Thymus (tissue), 11 donors: Measurements from ENCODE around the gene AMH. TPM values are rescaled to one million over a fixed set of nuclear protein-coding genes. Genes with fewer than 3 reads are reported as not detected.

Source experiments
- DNase-seq, 9 donors: peaks; one replicate each; pipeline ENCODE4 v3.0.0-alpha.2; 2013; ENCODE audit warnings: low spot score in 9 of 9, low read depth in 6 of 9, missing footprints in 1 of 9
- H3K27ac ChIP-seq, 2 donors: one replicate each; pipeline ENCODE4 v1.5.1; 2013; ENCODE audit warnings: control low read depth in 1 of 2, low read depth in 1 of 2, low read length in 1 of 2, mild to moderate bottlenecking in 1 of 2, moderate library complexity in 1 of 2
- H3K27me3 ChIP-seq, 2 donors: one replicate each; pipeline ENCODE4 v1.5.1; 2013; ENCODE audit warnings: low read length in 1 of 2; ENCODE audit not compliant: control insufficient read depth in 2 of 2, insufficient read depth in 1 of 2
- H3K36me3 ChIP-seq, 2 donors: one replicate each; pipeline ENCODE4 v1.5.1; 2013; ENCODE audit warnings: low read length in 1 of 2, mild to moderate bottlenecking in 1 of 2, moderate library complexity in 1 of 2; ENCODE audit not compliant: control insufficient read depth in 2 of 2, insufficient read depth in 2 of 2
- H3K4me1 ChIP-seq, 2 donors: one replicate each; pipeline ENCODE4 v1.5.1; 2013; ENCODE audit warnings: low read length in 2 of 2; ENCODE audit not compliant: control insufficient read depth in 2 of 2, insufficient read depth in 2 of 2
- H3K4me3 ChIP-seq, 2 donors: one replicate each; pipeline ENCODE4 v1.5.1; 2013; ENCODE audit warnings: low read length in 2 of 2, control low read depth in 1 of 2, mild to moderate bottlenecking in 1 of 2
- H3K9me3 ChIP-seq, 2 donors: one replicate each; pipeline ENCODE4 v1.5.1; 2013; ENCODE audit warnings: low read length in 1 of 2, mild to moderate bottlenecking in 1 of 2; ENCODE audit not compliant: control insufficient read depth in 2 of 2, insufficient read depth in 1 of 2
- WGBS: extraction: QIAGEN DNeasy Blood & Tissue Kit; methylation state at CpG from one replicate; pipeline ENCODE4 v1.1.7; 2013; 5-methylcytosine and 5-hydroxymethylcytosine counted together
- polyA plus RNA-seq: library from polyadenylated mRNA; stranded (reverse); fragments of 200-250 nt; gene quantifications from one replicate; pipeline ENCODE4 v1.2.3, GENCODE V29; 2013
- total RNA-seq: library from RNA; stranded (reverse); fragments of 120-200 nt; gene quantifications from one replicate; pipeline ENCODE4 v1.2.4, GENCODE V29; 2013
- donor health status: healthy.

Gene AMH
- total and polyA plus RNA-seq, 2 donors, result 0.61 to 2.2 TPM

- H3K4me3 ChIP-seq, result peak overlapping the region; percentile 98 to 100
- peaks cover 0 to 2% of the 10 kb centered on the region in 2 donors for H3K27me3 ChIP-seq
- H3K9me3 ChIP-seq, result peaks cover 0 to 6% of the 10 kb centered on the region in 2 donors
- H3K27ac ChIP-seq, result peak overlapping the region; percentile 95 to 96
- peak; percentile 86 to 98 (median 96) for DNase-seq
- peaks cover 20 to 40% of the 10 kb centered on the region in 2 donors for H3K4me1 ChIP-seq
- WGBS, result under 1% methylated on average over 103 of the region's 103 CpGs
- peaks cover 17 to 30% of the 10 kb centered on the region in 2 donors for H3K36me3 ChIP-seq
These were observed 20.4 kb downstream of the AMH start for GRCh38 chr19:2269244-2270156.

- H3K36me3 ChIP-seq, result peaks cover 20 to 33% of the 10 kb centered on the region in 2 donors
- H3K9me3 ChIP-seq, result peaks cover 0 to 6% of the 10 kb centered on the region in 2 donors
- H3K27ac ChIP-seq, result peak overlapping the region; percentile 95 to 96
- H3K4me1 ChIP-seq, result peaks cover 20 to 40% of the 10 kb centered on the region in 2 donors
- peak in 1 of 9 donors; percentile 35 for DNase-seq
- H3K4me3 ChIP-seq, result peak overlapping the region; percentile 98 to 100
- H3K27me3 ChIP-seq, result peaks cover 0 to 2% of the 10 kb centered on the region in 2 donors
- under 1% methylated on average over 30 of the region's 30 CpGs for WGBS
These were observed 21.0 kb downstream of the AMH start for GRCh38 chr19:2270157-2270422.

DNA sequence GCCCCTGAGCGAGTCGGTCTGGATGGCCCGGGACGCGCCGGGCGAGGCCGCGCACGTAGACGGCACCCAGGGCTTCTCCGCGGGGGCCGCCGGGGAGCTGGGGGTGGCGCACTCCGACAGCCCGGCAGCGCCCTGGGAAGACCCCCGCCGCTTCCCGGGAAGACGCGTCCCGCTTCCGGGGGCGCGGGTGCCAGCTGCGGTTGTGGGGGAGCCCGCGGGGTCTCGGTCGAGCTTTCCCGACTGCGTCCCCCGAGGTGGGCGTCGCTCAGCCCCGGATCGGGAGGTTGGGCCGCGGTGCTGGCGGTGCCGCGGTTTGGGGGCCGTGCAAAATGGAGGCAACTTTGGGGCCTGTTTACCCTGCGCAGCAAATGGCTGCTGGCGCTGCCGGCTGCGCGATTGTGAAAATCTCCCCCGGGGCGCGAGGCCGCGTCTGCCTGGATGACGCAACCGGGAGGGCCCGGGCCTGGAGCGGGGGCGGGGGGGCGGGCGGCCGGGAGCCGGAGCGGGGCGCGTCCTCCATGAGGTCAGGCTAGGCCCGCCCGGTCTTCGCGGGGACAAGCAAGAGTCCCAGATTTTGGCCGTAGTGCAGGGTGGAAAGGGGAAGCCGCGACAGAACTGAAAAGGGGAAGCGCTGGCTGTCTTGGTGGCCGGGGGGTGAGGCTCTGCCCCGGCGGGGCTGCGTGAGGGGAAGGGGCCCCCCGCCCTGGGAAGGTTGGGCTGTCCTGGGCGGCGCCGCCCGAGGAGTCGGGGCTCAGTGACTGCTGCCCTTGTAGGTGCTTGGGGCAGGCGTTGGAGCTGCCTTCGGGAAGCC, 21.5 kb downstream of the AMH start:
- Histone ChIP-seq H3K9me3 (peaks cover 0 to 6% of the 10 kb centered on the region in 2 donors), H3K36me3 (peaks cover 26 to 38% of the 10 kb centered on the region in 2 donors), H3K4me1 (peaks cover 20 to 40% of the 10 kb centered on the region in 2 donors), H3K27ac (peak overlapping the region; percentile 95 to 96), H3K27me3 (peaks cover 0 to 2% of the 10 kb centered on the region in 2 donors), H3K4me3 (peak overlapping the region; percentile 98 to 100)
- DNase-seq, result peak in 3 of 9 donors; percentile 57 to 74 (median 60)
- under 1% methylated on average over 88 of the region's 88 CpGs for WGBS

- WGBS, result 42% methylated on average over 43 of the region's 43 CpGs
- DNase-seq, result no peak
- peaks cover 0 to 6% of the 10 kb centered on the region in 2 donors for H3K9me3 ChIP-seq
- H3K27me3 ChIP-seq, result peaks cover 0 to 2% of the 10 kb centered on the region in 2 donors
- H3K36me3 ChIP-seq, result peaks cover 29 to 44% of the 10 kb centered on the region in 2 donors
- peak overlapping the region; percentile 98 to 100 for H3K4me3 ChIP-seq
- peaks cover 16 to 37% of the 10 kb centered on the region in 2 donors for H3K4me1 ChIP-seq
- H3K27ac ChIP-seq, result peak overlapping the region; percentile 84 to 96
These were observed 22.3 kb downstream of the AMH start for GRCh38 chr19:2271234-2272103.

GRCh38 chr19:2273356-2274184, 24.4 kb downstream of the AMH start:
- Histone ChIP-seq H3K9me3 (peaks cover 0 to 6% of the 10 kb centered on the region in 2 donors), H3K4me3 (peak overlapping the region; percentile 11 to 39), H3K27ac (peak overlapping the region; percentile 83 to 85), H3K27me3 (peaks cover 0 to 2% of the 10 kb centered on the region in 2 donors), H3K36me3 (peaks cover 38 to 45% of the 10 kb centered on the region in 2 donors), H3K4me1 (peaks cover 13 to 31% of the 10 kb centered on the region in 2 donors)
- DNase-seq, result peak in 7 of 9 donors; percentile 48 to 85 (median 64)
- WGBS, result 20% methylated on average over 45 of the region's 45 CpGs

- Histone ChIP-seq H3K9me3 (peaks cover 0 to 4% of the 10 kb centered on the region in 2 donors), H3K4me3 (peak overlapping the region in 1 of 2 donors; percentile 39), H3K27ac (no peak overlapping the region), H3K4me1 (peaks cover 13 to 31% of the 10 kb centered on the region in 2 donors), H3K36me3 (peaks cover 38 to 45% of the 10 kb centered on the region in 2 donors), H3K27me3 (peaks cover 0 to 2% of the 10 kb centered on the region in 2 donors)
- 98% methylated on average over 9 of the region's 9 CpGs for WGBS
- DNase-seq, result no peak
These were observed 25.1 kb downstream of the AMH start for GRCh38 chr19:2274185-2274711.

- no peak overlapping the region for H3K27ac ChIP-seq
- H3K4me3 ChIP-seq, result no peak overlapping the region
- peak in 1 of 9 donors; percentile 58 for DNase-seq
- peaks cover 38 to 45% of the 10 kb centered on the region in 2 donors for H3K36me3 ChIP-seq
- no peaks in the 10 kb centered on the region for H3K27me3 ChIP-seq
- H3K4me1 ChIP-seq, result peaks cover 13 to 31% of the 10 kb centered on the region in 2 donors
- 79% methylated on average over 16 of the region's 16 CpGs for WGBS
- H3K9me3 ChIP-seq, result peaks cover 0 to 4% of the 10 kb centered on the region in 2 donors
These were observed 25.9 kb downstream of the AMH start for GRCh38 chr19:2274931-2275535.
